RWPE1 (cell line): Measurements from ENCODE around the gene SFPQ.

ENCODE experiments used
- CTCF ChIA-PET: fragments of 350-600 bp; sonication (Branson Sonifier 250); formaldehyde crosslinking; extraction: SDS; loops from one replicate; lab custom pipeline; 2021; lab: Yijun Ruan, JAX
- POLR2A ChIA-PET: fragments of 400-600 bp; formaldehyde crosslinking; extraction: SDS; loops from one replicate; lab custom pipeline; 2020; ENCODE audit warnings: antibody characterized with exemption; ENCODE audit not compliant: low non-redundant PET; lab: Yijun Ruan, JAX
- DNase-seq: peaks from one replicate; pipeline ENCODE4 v3.0.0; 2012; ENCODE audit warnings: low spot score
- H3K27ac ChIP-seq: fragments of 450-650 bp; 2 replicates; pipeline ENCODE4 v1.5.1; 2017
- CTCF ChIP-seq: fragments of 450-650 bp; conservative IDR thresholded peaks from 2 replicates; pipeline ENCODE4 v1.5.1; 2017; ENCODE audit warnings: low read depth, mild to moderate bottlenecking

Gene SFPQ

GRCh38 chr1:35180776-35181374 lies 12.1 kb downstream of the SFPQ start:
- ChIA-PET CTCF (no interaction called here), POLR2A (no interaction called here)
- DNase-seq, result no peak
- no peak for TF ChIP-seq CTCF
- H3K27ac ChIP-seq, result no peak overlapping the region

- POLR2A ChIA-PET, result no interaction called here
- DNase-seq, result no peak
- no peak for TF ChIP-seq CTCF
- CTCF ChIA-PET, result no interaction called here
- H3K27ac ChIP-seq, result no peak overlapping the region
Observed at GRCh38 chr1:35179908-35180307, 13.0 kb downstream of the SFPQ start.

GRCh38 chr1:35178874-35179380 lies 14.0 kb downstream of the SFPQ start:
- POLR2A ChIA-PET, result no interaction called here
- CTCF ChIA-PET, result no interaction called here

GRCh38 chr1:35178295-35178695 lies 14.7 kb downstream of the SFPQ start:
- no peak for DNase-seq
- CTCF ChIA-PET, result no interaction called here
- no peak for TF ChIP-seq CTCF

More at GRCh38 chr1:35178874-35179380, 14.0 kb downstream of the SFPQ start:
- DNase-seq, result no peak
- no peak overlapping the region for H3K27ac ChIP-seq
- TF ChIP-seq CTCF, result no peak

GRCh38 chr1:35177237-35177786 lies 15.6 kb downstream of the SFPQ start:
- peak overlapping the region; percentile 35; the same call in 1 of the 2 replicates for H3K27ac ChIP-seq
- no peak for TF ChIP-seq CTCF
- ChIA-PET POLR2A (no interaction called here), CTCF (no interaction called here)
- no peak for DNase-seq

More at GRCh38 chr1:35178295-35178695, 14.7 kb downstream of the SFPQ start:
- POLR2A ChIA-PET, result no interaction called here
- H3K27ac ChIP-seq, result no peak overlapping the region

- ChIA-PET POLR2A (no interaction called here), CTCF (no interaction called here)
- TF ChIP-seq CTCF, result no peak
- DNase-seq, result no peak
- H3K27ac ChIP-seq, result no peak overlapping the region
Observed at GRCh38 chr1:35175602-35176001, 17.3 kb downstream of the SFPQ start.
